Measurements from ENCODE around the gene PPP2R2D.

Gene PPP2R2D

DNA sequence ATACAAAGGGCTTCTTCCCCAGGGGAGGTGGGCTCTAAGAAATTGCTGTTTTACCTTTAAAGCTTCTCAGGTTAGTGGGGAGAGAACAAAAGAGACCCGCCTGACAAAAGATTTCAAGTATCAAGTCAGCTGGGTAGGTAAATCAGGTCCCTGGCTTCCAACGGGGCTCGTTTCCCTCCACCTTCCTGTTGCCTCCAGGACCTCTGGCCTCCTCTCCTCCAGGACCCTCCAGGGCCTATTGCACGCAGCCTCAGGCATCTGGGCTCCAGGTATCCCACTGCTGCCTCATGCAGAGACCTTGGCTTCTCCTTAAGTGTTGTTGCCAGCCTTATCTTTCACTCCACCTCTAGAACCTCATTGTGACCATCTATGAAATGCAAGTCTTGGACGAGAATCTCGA is 78.0 kb downstream of the PPP2R2D start:
- TF ChIP-seq, protein P1, sequence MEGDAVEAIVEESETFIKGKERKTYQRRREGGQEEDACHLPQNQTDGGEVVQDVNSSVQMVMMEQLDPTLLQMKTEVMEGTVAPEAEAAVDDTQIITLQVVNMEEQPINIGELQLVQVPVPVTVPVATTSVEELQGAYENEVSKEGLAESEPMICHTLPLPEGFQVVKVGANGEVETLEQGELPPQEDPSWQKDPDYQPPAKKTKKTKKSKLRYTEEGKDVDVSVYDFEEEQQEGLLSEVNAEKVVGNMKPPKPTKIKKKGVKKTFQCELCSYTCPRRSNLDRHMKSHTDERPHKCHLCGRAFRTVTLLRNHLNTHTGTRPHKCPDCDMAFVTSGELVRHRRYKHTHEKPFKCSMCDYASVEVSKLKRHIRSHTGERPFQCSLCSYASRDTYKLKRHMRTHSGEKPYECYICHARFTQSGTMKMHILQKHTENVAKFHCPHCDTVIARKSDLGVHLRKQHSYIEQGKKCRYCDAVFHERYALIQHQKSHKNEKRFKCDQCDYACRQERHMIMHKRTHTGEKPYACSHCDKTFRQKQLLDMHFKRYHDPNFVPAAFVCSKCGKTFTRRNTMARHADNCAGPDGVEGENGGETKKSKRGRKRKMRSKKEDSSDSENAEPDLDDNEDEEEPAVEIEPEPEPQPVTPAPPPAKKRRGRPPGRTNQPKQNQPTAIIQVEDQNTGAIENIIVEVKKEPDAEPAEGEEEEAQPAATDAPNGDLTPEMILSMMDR (conservative IDR thresholded peaks at IDR 0.05) = no peak
- TF ChIP-seq ZFX (IDR thresholded peaks at IDR 0.05) = no peak
- no peak overlapping the region; the same call in 1 of the 2 replicates for H3K27ac ChIP-seq

DNA sequence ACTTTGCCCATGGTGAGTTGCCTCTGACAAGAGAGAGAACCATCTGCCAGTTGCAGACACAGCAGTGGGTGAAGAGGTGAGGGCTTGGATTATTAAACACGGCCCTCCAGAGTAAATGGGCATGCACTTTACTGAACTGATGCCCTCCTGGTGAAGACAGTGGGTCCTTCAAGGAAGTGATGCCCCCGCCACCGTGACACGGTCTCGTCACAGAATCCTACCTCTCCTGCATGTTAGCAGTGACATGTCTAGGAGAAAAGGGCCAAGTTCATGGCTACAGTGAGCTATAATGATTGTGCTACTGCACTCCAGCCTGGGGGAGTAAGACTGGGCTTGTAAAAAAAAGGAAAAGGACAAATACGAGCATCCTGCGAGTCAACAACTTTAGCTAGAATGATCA is 78.5 kb downstream of the PPP2R2D start:
- peak overlapping the region; percentile 53 for H3K27ac ChIP-seq
- TF ChIP-seq, protein P1 (conservative IDR thresholded peaks at IDR 0.05) = no peak
- no peak for TF ChIP-seq ZFX (IDR thresholded peaks at IDR 0.05)

DNA sequence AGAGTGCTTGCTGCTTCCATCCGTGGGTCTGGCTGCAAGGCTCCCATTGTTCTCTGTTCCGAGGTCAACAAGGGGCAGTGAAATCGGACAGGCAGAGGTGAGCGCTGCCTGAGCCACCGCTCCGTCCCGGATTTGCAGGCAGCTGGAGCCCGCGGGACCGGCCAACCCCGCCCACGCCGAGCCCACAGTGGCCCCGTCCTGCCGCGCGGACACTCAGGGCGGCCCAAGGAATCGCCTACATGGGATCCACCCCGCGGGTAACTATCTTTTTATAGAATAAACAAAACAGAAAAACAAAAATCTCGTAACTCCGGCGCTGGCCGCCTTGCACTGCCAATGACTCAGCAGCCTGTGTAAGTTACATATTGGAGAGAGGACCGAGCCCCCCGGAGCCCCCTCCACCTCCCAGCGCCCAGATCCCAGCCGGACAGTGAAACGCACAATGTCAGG is 79.0 kb downstream of the PPP2R2D start:
- peak overlapping the region; percentile 53 for H3K27ac ChIP-seq
- TF ChIP-seq, protein P1 (conservative IDR thresholded peaks at IDR 0.05) = no peak
- TF ChIP-seq ZFX (IDR thresholded peaks at IDR 0.05) = no peak

DNA sequence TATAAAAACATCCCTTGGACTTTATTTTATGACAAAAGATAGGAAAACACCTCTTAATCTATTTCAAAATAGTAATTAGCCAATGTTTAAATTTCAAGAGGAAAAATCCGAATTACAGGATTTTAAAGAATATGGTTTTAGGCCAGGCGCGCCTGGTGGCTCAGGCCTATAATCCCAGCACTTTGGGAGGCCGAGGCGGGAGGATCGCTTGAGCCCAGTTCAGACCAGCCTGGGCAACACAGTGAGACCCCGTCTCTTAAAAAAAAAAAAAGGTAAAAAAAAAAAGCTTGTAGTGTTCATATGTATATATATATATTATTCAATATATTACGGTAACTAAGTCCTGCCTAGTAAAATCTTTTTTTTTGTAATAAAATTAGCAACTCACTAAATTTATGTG is 79.5 kb downstream of the PPP2R2D start:
- no peak for TF ChIP-seq ZFX (IDR thresholded peaks at IDR 0.05)
- TF ChIP-seq, protein P1 (conservative IDR thresholded peaks at IDR 0.05) = no peak
- peak overlapping the region; percentile 98 for H3K27ac ChIP-seq

DNA sequence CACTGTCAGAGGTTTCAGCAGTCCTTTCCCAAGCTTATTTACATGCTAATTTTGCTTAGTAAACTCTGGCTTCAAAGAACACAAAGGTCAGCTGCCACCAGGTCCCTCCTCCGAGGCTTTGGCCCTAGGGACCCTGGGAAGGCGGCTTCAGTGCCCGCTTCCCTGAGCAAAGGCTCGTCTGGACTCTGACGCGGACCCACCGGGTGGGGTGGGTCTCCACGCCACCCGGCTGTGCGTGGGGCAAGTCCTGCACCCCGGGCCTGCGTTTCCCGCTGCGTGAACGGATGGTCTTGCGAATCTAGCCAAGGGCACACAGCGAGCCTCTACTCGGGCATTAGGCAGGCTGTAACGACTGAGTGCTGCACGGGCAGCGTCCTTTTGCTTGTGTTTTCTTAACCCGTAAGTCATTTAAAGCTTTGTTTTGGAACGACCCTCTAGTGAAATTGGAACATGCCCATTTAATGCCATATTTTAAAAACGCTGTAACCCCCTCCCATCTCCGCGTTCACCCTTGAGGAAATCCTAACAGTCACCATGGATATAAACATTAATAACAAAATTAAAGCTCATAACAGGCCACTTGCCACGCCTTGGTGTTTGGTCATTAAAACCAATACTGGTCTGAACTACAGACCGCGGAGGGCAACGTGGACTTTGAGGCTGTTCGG is 80.1 kb downstream of the PPP2R2D start:
- H3K27ac ChIP-seq = peak overlapping the region; percentile 98
- no peak for TF ChIP-seq ZFX (IDR thresholded peaks at IDR 0.05)

DNA sequence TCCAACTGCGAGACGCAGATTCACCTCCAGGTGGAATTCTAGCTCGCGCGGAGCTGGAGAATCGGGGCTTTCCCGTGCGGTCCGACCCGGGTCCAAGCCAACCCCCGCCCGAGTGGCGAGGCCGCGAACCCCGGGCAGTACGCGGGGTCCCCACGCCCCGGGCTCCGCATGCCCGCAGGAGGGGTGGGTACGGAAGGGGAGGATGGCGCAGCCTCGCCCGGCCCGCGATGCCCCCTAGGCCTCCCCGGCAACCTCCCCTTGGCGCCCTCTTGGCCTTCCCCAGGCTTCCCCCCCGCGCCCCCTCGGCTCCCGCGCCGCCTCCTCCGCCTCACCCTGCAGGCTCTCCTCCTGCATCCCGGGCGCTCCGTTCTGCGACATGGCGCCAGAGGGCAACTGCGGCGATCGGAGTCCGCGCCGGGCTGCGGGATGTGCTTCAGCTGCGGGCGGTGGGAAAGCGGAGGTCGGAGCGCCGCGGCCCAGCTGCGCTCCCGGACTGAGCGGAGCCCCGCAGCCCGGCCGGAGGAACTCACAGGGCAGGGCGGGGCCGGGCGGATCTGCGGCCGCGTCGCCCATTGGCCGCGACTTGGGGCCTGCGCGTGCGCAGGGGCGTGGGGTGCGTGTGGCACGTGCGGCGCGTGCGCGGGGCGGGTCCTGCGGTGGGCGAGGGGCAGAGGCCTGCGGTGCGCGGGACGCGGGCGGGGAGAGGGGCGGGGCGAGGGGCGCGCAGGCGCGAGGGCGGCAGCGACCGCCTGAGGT is 80.8 kb downstream of the PPP2R2D start, which contains the start of gene BNIP3:
Gene BNIP3 (minus strand): TSS at position 495 of the 756 bp plus-strand sequence. CDS start 117 bp downstream, at position 378.
- TF ChIP-seq, protein P1 (conservative IDR thresholded peaks at IDR 0.05) = no peak
- peak; percentile 75 for TF ChIP-seq ZFX (IDR thresholded peaks at IDR 0.05)
- peak within 1 kb of the TSS; percentile 98 for H3K27ac ChIP-seq

DNA sequence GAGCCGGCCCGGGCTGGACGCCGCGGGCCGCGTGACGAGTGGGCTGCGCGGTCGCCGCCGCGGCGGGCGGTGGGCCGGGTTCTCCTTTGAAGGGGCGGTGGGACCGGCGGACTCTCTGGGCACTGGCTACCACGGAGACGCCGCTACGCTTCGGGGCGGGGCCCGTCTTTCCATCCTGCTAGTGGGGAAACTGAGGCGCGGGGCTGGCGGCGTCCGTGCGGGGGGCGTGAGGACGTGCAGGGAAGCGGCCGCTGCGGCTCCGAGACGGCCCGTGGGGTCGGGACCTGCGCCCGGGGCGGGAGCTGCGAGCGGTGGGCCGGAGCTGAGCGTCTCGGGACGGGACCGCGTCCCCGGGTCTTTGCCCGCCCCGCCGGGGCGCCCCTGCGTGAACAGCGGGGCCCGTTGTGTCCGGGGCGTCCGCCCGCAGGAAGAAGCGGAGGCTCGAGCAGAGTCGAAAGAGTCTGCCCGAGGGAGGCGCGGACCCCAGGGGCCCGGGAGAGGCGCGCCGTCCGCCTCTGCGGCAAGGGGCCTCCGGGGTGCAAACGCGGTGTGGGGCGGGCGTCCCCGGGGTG is 81.5 kb downstream of the PPP2R2D start:
- TF ChIP-seq, protein P1 (conservative IDR thresholded peaks at IDR 0.05) = no peak

More for the DNA sequence above, 81.5 kb downstream of the PPP2R2D start:
- peak overlapping the region; percentile 98 for H3K27ac ChIP-seq

Data from C4-2B (cell line).